ENCODE data around the gene RLIM.

RLIM gene

DNA sequence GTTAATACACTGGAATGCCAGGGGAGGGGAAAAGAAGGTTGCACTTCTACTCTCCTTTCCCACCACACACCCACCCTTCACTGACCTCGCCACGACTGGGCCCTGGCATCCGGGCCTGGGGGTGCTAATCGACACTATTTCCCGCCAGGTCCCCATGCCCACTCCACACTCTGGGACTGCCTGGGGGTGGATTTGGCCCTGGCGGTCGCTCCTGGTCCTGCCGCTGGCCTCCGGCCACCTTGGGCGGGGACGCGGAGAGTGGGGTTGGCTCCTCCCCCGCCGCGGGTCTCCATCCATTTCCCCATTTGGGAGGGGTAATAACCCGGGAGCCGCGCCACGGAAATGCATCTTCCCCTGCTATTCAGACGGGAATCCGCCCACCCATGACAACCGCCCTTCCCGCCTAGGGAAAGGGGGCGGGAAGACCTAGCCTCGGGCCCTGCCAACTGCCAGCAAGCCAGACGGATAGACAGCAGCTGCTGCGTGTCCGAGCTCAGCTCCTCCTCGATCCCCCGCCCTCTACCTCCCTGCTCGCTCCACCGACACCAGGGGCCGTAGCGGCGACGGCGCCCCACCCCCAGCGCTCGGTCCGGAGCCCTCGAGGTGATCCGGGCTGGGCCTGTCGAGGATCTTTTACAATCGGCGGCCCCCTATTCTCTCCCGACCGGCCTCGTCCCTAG, 78.1 kb downstream of the RLIM start:
- DNase-seq: peak; percentile 94

DNA sequence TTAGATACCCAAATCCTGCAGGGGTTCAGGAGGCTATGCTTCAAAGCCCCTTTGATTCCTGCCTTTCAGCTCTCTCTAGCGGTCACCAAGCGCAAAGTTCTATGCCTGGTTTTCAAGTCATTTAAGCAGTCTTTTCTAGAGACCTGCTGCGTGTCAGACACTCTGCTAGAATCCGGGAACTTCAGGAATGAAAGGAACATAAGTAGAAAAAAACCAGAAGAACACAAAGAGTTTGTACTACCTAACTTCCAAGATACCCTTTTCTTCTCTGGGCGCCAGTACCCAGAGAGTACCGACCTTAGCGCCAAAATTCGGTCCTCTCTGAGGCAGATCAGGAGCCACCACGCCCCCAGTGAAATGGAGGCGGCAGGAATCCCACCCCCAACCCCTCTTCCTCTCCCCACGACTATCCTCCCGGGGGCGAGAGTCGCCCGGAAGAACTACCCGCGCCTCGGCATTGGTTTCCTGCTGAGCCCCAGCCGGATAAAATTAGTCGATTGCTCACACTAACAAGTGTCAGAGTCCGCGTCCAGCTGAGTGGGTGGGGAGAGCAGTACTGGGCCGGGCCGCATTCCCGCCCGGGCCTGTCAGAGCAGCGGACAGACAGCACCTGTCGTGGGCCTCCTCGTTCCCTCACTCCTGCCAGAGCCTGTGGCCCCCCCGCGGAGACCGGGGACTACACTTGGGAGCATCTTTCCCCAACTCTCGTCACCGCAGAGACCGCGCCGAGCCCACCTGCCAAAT, 78.8 kb downstream of the RLIM start:
- peak; percentile 83 for DNase-seq
